ENCODE measurements around the gene ASPSCR1.
"Not testable (repeated sequence)": the region's sequence is repeated elsewhere in the genome, so short reads cannot be mapped to it uniquely, and the experiment has no call there.

Gene ASPSCR1

DNA sequence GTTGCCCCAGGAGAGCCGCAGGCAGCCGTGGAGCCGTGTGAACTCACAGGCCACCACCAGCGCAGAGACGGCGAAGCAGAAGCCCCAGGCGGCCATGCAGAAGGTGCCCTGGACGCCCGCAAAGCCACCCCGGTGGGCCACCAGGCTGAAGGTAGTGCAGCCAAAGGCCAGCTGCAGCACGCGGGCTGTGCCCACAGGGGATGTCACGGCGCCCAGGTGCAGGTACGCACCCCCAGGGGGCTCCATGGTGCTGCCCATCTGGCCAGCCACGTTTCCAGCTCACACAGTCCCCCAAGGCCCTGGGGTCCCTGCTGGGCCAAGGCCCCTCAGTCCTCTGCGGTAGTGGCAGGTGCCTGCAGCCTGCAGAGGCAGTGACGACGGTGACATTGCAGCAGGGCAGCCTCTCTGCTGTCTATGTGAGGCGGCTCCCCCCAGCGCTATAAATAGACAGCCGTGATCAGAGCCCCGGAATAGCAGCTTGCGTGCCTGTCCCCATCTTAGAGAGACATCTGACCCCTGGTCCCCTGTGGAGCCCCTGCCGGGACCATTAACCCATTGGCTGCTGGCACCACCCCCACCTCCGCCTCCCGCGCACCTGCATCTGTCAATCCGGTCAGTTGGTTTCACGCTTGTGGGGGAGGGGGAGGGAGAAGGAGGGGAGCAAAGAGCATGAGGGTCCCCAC, 35.8 kb upstream of the ASPSCR1 start:
- peak; percentile 67 for DNase-seq

- DNase-seq: no peak
Observed at GRCh38 chr17:81942167-81942553, 35.3 kb upstream of the ASPSCR1 start.

DNA sequence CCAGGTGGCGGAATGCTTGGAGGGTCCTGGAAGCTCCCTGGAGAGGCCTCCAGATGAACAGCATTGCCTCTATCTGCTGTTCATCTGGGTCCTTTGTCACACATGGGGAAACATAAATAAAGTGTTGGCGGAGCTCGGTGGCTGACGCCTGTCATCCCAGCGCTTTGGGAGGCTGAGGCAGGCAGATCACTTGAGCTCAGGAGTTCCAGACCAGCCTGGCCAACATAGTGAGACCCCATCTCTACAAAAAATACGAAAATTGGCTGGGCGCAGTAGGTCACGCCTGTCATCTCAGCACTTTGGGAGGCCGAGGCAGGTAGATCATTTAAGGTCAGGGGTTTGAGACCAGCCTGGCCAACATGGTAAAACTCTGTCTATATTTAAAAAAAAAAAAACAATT, 32.6 kb upstream of the ASPSCR1 start:
- no peak for DNase-seq

- DNase-seq: no peak
Observed at GRCh38 chr17:81947189-81947588, 30.2 kb upstream of the ASPSCR1 start, which contains the start of gene MYADML2. MYADML2 (minus strand) TSS chr17:81947233; CDS start chr17:81941741, 5,492 bp downstream.

DNA sequence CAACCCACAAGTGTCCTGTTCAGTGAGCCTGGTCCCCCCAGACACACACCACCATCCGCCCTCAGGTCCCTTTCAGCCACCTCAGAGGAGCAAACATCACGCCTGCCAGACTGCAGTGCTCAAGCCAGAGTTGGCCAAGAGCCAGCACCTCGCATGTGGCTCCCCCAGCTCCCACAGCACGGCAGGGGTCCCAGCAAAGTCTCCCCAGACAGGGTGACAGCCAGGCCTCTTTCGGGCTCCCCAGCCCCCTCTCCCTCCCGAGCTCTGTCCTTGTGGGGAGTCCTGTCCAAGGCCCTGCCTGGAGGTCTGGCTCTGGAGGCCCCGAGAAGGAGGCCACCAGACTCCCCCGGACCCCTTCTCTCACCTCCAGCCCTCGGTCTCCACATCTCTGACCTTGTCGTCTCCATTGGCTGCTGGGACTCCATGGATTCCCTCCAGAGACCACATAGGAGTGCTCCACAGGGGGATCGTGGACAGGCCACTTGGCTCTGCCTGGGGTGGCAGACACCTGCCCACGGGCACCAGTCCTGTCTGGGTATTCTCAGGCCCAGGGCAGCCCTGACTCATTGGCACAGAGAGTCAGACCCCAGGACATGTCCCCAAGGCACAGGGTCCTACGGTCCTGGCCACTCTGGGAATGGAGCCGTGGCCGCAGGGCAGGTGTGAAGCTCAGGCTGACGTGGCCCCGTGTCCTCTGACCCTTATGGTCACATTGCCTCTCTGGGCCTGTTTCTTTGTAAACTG, 28.6 kb upstream of the ASPSCR1 start:
- no peak for DNase-seq

DNA sequence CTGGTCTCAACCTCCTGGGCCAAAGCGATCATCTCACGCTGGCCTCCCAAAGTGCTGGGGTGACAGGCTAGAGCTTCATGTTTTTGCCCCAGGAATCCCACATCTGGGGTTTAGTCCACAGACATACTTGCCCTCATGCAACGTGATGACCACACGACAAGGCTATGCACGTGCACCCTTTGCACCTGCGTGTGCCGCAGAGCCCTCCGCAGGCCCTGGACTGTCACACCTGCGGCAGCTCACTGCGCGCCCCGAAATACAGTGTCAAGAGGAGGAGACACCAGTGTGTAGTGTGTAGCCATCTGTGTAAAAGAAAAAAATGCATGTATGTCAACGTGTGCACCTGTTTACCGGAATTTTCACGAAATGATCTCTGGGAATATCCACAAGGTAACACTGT, 26.9 kb upstream of the ASPSCR1 start:
- no peak for DNase-seq

GRCh38 chr17:81951785-81952684, 25.4 kb upstream of the ASPSCR1 start:
- DNase-seq: no peak

- no peak for DNase-seq
Observed at GRCh38 chr17:81952792-81953228, 24.6 kb upstream of the ASPSCR1 start.

GRCh38 chr17:81953443-81953842, 24.0 kb upstream of the ASPSCR1 start:
- not testable (repeated sequence) for DNase-seq

DNA sequence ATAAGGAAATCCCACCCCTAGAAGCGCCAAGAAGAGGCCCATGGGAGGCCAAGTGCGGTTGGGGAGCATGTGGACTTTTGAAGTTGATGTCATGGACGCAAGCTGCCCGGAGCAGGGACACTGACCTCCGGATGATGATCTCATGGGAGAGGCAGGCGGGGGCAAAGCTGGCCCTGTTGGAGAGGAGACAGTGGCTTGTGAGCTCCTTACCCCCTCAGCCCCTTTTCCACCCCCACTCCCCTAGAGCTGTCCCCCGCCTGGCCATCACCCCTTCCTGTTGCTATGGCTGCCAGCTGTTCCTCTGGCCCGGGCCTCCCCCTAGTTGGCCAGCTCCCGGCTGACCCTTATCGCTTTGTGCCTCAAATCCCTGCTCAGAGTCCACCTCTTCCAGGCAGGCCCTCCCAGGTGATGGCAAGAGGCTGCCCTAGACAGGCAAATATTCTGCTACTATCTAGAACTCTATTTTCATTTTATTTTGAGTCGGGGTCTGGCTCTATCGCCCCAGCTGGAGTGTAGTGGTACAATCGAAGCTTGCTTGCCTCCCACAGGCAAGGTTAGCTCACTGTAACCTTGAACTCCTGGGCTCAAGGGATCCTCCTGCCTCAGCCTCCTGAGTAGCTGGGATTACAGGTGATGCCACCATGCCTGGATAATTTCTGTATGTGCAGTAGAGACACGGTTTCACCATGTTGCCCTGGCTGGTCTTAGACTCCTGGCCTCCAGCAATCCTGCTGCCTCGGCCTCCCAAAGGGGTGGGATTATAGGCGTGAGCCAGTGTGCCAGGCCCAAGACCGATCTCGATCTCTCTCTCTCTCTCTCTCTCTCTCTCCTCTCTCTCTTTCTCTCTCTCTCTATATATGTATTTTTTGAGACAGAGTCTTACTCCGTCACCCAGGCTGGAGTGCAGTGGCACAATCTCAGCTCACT, 23.0 kb upstream of the ASPSCR1 start:
- DNase-seq: no peak

DNA sequence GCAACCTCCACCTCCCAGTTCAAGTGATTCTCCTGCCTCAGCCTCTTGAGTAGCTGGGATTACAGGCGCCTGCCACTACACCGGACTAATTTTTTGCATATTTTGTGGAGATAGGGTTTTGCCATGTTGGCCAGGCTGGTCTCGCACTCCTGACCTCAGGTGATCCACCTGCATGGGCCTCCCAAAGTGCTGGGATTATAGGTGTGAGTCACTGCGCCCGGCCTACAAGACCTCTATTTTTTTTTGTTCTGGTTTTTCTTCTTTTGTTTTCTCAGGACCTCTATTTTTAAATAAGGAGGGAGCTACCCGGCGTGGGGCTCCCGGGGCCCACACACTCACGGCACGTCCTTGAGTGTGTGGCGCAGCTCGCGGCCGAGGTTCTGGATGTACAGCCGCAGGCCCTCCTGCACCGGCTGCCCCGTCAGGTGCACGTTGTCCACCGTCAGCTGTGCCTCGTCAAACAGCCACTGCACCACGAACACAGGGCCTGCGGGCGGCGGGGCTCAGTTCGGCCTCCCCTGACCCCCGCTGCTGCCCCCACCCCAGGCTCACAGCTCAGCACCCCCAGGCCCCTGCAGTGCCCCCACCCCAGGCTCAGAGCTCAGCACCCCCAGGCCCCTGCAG, 22.3 kb upstream of the ASPSCR1 start:
- DNase-seq: no peak

DNA sequence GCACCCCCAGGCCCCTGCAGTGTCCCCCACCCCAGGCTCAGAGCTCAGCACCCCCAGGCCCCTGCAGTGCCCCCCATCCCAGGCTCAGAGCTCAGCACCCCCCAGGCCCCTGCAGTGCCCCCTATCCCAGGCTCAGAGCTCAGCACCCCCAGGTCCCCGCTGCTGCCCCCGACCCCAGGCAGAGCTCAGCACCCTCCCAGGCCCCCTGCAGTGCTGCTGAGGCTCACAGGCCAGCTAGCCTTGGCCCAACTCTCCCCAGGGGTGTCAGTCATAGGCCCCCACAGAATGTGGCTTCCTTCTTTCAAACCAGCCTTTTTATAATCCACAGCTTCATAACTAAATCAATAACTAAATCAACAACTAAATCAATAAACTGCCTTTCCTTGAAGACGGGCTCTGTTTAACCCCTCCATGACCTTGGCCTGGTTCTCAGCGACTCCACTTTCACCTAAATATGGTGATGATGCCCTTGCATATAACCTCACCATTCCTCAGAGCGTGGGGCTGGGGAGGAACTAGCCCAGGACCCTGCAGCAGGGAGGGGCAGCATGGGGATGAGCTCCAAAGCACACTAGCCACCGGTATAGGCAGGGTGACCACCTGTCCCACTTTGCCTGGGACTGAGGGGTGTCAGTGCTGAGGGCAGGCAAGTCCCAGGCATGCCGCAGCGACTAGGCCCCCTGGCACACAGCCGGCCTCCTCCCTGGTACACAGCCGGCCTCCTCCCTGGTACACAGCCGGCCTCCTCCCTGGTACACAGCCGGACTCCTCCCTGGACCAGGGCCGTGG, 21.5 kb upstream of the ASPSCR1 start:
- no peak for DNase-seq

DNA sequence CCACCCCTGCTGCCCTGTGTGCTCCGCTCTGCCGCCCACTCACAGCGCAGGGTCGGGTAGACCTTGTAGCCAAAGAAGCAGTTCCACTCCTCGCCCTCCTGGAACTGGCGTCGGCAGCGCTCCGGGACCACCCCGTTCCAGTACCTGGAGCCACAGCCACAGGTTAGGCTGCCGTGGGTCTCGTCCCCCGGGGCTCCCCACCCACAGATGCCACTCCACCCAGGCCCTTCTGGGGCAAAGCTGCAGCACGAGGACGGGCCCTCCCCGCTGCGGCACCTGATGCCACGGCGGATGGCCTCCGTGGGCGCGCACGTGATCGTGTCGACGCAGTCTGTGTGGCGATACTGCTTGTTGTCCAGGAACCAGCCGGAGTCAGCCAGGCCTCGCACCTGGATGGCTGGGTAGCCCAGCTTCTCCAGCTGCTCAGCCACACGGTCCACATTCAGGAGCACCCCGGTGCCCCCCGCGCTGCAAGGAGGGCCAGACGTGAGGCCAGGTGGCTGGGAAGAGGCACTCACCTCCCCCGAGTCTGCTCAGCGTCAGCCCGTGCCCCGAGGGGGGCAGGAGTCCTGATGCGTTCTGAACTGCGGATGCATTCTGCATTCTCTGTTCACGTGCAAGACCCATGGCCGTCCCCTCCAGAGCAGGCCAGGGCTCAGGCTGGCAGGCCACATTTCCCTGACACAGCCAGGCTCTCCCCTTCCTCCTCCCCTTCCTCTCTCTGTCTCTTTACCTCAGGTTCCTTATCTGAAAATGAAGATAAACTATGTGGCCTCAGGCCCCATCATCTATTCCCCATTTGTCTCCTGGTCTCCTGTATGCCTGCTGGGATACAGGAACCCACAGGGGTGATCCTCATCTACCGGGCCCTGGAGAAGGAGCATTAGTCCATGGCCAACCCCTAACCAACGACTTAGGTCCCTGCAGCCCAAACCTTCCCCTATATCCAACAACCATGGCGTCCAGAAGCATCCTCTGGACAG, 20.5 kb upstream of the ASPSCR1 start:
- no peak for DNase-seq

DNA sequence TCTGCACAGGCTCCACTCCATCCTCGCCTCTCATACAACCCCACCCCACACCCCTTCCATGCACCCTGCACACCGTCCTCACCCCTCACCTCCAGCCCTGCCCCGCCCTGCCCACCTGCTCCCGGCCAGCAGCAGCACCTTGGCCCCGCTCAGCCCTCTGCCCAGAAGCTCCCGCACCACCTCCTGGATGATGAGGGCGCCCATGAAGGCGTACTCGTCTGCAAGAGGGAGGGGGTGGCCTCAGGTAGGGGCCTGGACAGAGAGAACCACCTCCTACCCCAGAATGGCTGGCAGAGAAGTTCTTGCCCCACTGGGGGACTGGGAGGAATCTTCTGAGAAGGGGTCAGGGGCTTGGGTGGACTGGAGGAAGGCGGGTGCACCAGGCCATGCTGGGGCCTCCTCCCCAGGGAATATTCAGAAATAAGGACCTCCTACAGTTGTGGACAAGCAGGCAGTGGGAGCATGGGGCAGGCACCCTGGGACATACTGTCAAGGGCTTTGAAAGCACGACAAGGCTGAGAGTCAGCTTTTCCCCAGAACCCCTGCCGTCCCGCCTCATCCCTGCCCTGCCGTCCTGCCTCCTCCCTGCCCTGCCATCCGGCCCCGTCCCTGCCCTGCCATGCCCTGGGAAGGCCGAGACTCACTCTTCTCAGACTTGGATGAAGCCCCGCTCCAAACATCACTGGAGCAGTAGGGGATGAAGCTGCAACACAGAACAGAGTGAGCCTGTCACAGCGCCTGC, 19.6 kb upstream of the ASPSCR1 start:
- DNase-seq: no peak

- no peak for DNase-seq
Observed at GRCh38 chr17:81958633-81959342, 18.6 kb upstream of the ASPSCR1 start.

- DNase-seq: peak; percentile 78
Observed at GRCh38 chr17:81959362-81960129, 17.9 kb upstream of the ASPSCR1 start.

Data from retina (tissue), 1 donor.